ENCODE data around the gene ZNF207. TPM values are rescaled to one million over a fixed set of nuclear protein-coding genes. Genes with fewer than 3 reads are reported as not detected.

Gene ZNF207
- total and polyA plus RNA-seq, 2 experiments from 2014 or later = 171 to 240 TPM

- DNase-seq (ENCODE audit: low spot score) (no peak), ATAC-seq (no peak)
- Mint-ChIP-seq H3K36me3 (ENCODE audit: low read depth) (peaks cover 60% of the 10 kb centered on the region), H3K27ac (no peak overlapping the region), H3K4me1 (no peaks in the 10 kb centered on the region; the same call in 1 of the 3 replicates), H3K27me3 (ENCODE audit: insufficient read depth, low read depth, poor library complexity) (no peaks in the 10 kb centered on the region), H3K9me3 (no peaks in the 10 kb centered on the region), H3K4me3 (no peak overlapping the region)
- no peaks in the 10 kb centered on the region for H3K4me1 ChIP-seq (ENCODE audit: insufficient read depth)
- no peak overlapping the region for H3K4me2 ChIP-seq
- no peaks in the 10 kb centered on the region; the same call in 1 of the 2 replicates for H4K20me1 ChIP-seq (replicated peaks; ENCODE audit: insufficient read depth)
- H3K36me3 ChIP-seq (ENCODE audit: insufficient read depth) = peaks cover 39% of the 10 kb centered on the region
- H3K9me2 ChIP-seq (ENCODE audit: insufficient read depth) = no peaks in the 10 kb centered on the region
- no peaks in the 10 kb centered on the region for H3K27me3 ChIP-seq (ENCODE audit: insufficient read depth)
- H3K27ac ChIP-seq (ENCODE audit: low read depth) = 0 out of 2 replicates have a peak overlapping the region, but pooled peaks have one; percentile 55
- H3F3A ChIP-seq (replicated peaks; ENCODE audit: low read depth) = peaks cover 11% of the 10 kb centered on the region; the same call in 1 of the 2 replicates
- peaks cover under 1% of the 10 kb centered on the region; the same call in 1 of the 2 replicates for H3K79me2 ChIP-seq (replicated peaks; ENCODE audit: insufficient read depth)
- H2AFZ ChIP-seq = no peak overlapping the region
- no peak for TF ChIP-seq JUNB (IDR thresholded peaks at IDR 0.05; ENCODE audit: unreplicated experiment)
- TF ChIP-seq ZNF331 (CRISPR knock-in tag; IDR thresholded peaks at IDR 0.05; ENCODE audit: low read depth) = no peak
- TF ChIP-seq ZNF114 (CRISPR knock-in tag; IDR thresholded peaks at IDR 0.05) = no peak
- TF ChIP-seq ETS1 (IDR thresholded peaks at IDR 0.05) = no peak
- TF ChIP-seq STAT1 (IDR thresholded peaks at IDR 0.05; ENCODE audit: unreplicated experiment) = no peak
- no peak for TF ChIP-seq EZH2phosphoT487 (IDR thresholded peaks at IDR 0.05; ENCODE audit: unreplicated experiment)
- TF ChIP-seq POLR2AphosphoS5 (IDR thresholded peaks at IDR 0.05; ENCODE audit: low read depth) = no peak
- TF ChIP-seq CTCF (conservative IDR thresholded peaks at IDR 0.05; ENCODE audit: low read depth in 2 of 2) = no peak
- no peak for TF ChIP-seq EZH2 (IDR thresholded peaks at IDR 0.05; ENCODE audit: low read depth, unreplicated experiment)
- no peak for TF ChIP-seq ZNF462 (CRISPR knock-in tag; IDR thresholded peaks at IDR 0.05)
- H3K4me3 ChIP-seq = no peak overlapping the region
These were observed 14.3 kb upstream of the ZNF207 start for GRCh38 chr17:32335687-32336086.

Measured in GM23338 (cell line).